Activated naive CD4-positive, alpha-beta T cell treated with anti-CD3 and anti-CD28 coated beads, Interleukin-2, amount 50 U/mL, for 24 hours (primary cell): ENCODE results near the gene CHPF.

Source experiments
- H3K27ac Mint-ChIP-seq: one replicate; pipeline ENCODE4 v1.8.0; 2021; ENCODE audit warnings: mild to moderate bottlenecking, mixed read lengths
- H3K27me3 Mint-ChIP-seq: one replicate; pipeline ENCODE4 v1.8.0; 2021; ENCODE audit warnings: mixed read lengths
- H3K36me3 Mint-ChIP-seq: one replicate; pipeline ENCODE4 v1.8.0; 2021; ENCODE audit warnings: mixed read lengths
- H3K4me1 Mint-ChIP-seq: one replicate; pipeline ENCODE4 v1.8.0; 2021; ENCODE audit warnings: mixed read lengths
- H3K4me3 Mint-ChIP-seq: one replicate; pipeline ENCODE4 v1.8.0; 2021; ENCODE audit warnings: mild to moderate bottlenecking, mixed read lengths
- H3K9me3 Mint-ChIP-seq: one replicate; pipeline ENCODE4 v1.8.0; 2021; ENCODE audit warnings: mixed read lengths

Gene CHPF

GRCh38 chr2:219492575-219492974, 51.0 kb downstream of the CHPF start:
- H3K4me1 Mint-ChIP-seq, result peaks cover 10% of the 10 kb centered on the region
- no peaks in the 10 kb centered on the region for H3K36me3 Mint-ChIP-seq
- H3K4me3 Mint-ChIP-seq, result no peak overlapping the region
- H3K9me3 Mint-ChIP-seq, result no peaks in the 10 kb centered on the region
- H3K27ac Mint-ChIP-seq, result no peak overlapping the region
- H3K27me3 Mint-ChIP-seq, result peaks cover 16% of the 10 kb centered on the region

GRCh38 chr2:219491278-219491963, 52.2 kb downstream of the CHPF start:
- peaks cover 3% of the 10 kb centered on the region for H3K4me1 Mint-ChIP-seq
- H3K4me3 Mint-ChIP-seq, result no peak overlapping the region
- no peaks in the 10 kb centered on the region for H3K9me3 Mint-ChIP-seq
- H3K36me3 Mint-ChIP-seq, result no peaks in the 10 kb centered on the region
- H3K27me3 Mint-ChIP-seq, result peaks cover 19% of the 10 kb centered on the region
- no peak overlapping the region for H3K27ac Mint-ChIP-seq

GRCh38 chr2:219490600-219491130, 52.9 kb downstream of the CHPF start:
- Mint-ChIP-seq H3K4me1 (no peaks in the 10 kb centered on the region), H3K27me3 (peaks cover 22% of the 10 kb centered on the region), H3K4me3 (no peak overlapping the region)

GRCh38 chr2:219490186-219490585, 53.4 kb downstream of the CHPF start:
- Mint-ChIP-seq H3K9me3 (no peaks in the 10 kb centered on the region), H3K36me3 (no peaks in the 10 kb centered on the region), H3K27me3 (peaks cover 24% of the 10 kb centered on the region), H3K4me1 (no peaks in the 10 kb centered on the region), H3K27ac (no peak overlapping the region), H3K4me3 (no peak overlapping the region)

More at GRCh38 chr2:219490600-219491130, 52.9 kb downstream of the CHPF start:
- no peaks in the 10 kb centered on the region for H3K9me3 Mint-ChIP-seq
- no peak overlapping the region for H3K27ac Mint-ChIP-seq
- H3K36me3 Mint-ChIP-seq, result no peaks in the 10 kb centered on the region

- peaks cover 21% of the 10 kb centered on the region for H3K27me3 Mint-ChIP-seq
- no peaks in the 10 kb centered on the region for H3K9me3 Mint-ChIP-seq
- H3K36me3 Mint-ChIP-seq, result no peaks in the 10 kb centered on the region
Observed at GRCh38 chr2:219489315-219489714, 54.3 kb downstream of the CHPF start.

More at GRCh38 chr2:219489315-219489714, 54.3 kb downstream of the CHPF start:
- H3K4me3 Mint-ChIP-seq, result no peak overlapping the region
- H3K4me1 Mint-ChIP-seq, result peaks cover under 1% of the 10 kb centered on the region
- H3K27ac Mint-ChIP-seq, result no peak overlapping the region
